HCT116 (cell line): ENCODE results near the gene INPP5F. TPM values are rescaled to one million over a fixed set of nuclear protein-coding genes. Genes with fewer than 3 reads are reported as not detected.

Source experiments
- ATAC-seq: fragments of 200-7000 bp; cut with Tn5 transposase; 2 replicates; pipeline ENCODE4 v1.9.1; 2020; ENCODE audit warnings: mild to moderate bottlenecking, moderate library complexity
- BruUV-seq: library from RNA; stranded (reverse); fragments of 400-500 nt; replicated peaks from 2 replicates; lab custom pipeline; 2021; lab: Mats Ljungman, UMichigan
- CTCF ChIA-PET: fragments of 300-600 bp; sonication (Branson Sonifier 250); formaldehyde crosslinking; loops from one replicate; lab custom pipeline; 2021; ENCODE audit warnings: antibody characterized with exemption; lab: Charles Lee
- POLR2A ChIA-PET: fragments of 300-600, 350-600 bp; sonication (Branson Sonifier 250); formaldehyde crosslinking; loops from one replicate; lab custom pipeline; 2021; ENCODE audit warnings: antibody characterized with exemption; lab: Charles Lee
- RAD21 ChIA-PET, 2 experiments: fragments of 300-600 bp; sonication (Branson Sonifier 250); formaldehyde crosslinking; loops; one replicate each; lab custom pipeline; 2023; ENCODE audit warnings: low total read pairs in 2 of 2; ENCODE audit not compliant: uncharacterized antibody in 2 of 2, unreplicated experiment in 2 of 2, low non-redundant PET in 1 of 2; lab: Charles Lee
- DNase-seq: peaks from one replicate; pipeline ENCODE4 v3.0.0-alpha.2; 2010; ENCODE audit warnings: low read depth, low spot score
- H2AFZ ChIP-seq: fragments of 200-600 bp; shearing (Covaris generic), sonication (generic); 2 replicates; pipeline ENCODE4 v1.6.1; 2017; ENCODE audit warnings: low read depth, mixed run types, mixed read lengths, antibody characterized with exemption, low read length; ENCODE audit not compliant: poor library complexity, severe bottlenecking
- H3K27ac ChIP-seq: 2 replicates; pipeline ENCODE4 v1.5.1; 2012; ENCODE audit warnings: low read depth, low read length
- H3K27me3 ChIP-seq: fragments of 200-600 bp; sonication (generic); 2 replicates; pipeline ENCODE4 v1.6.1; 2016; ENCODE audit warnings: mixed run types, low read length, mixed read lengths; ENCODE audit not compliant: insufficient read depth
- H3K36me3 ChIP-seq, 2 experiments: fragments of 200-500 bp in 1 of 2; fragments of 200-600 bp in 1 of 2; sonication (Bioruptor generic) in 1 of 2; sonication (generic) in 1 of 2; 2 replicates each; pipeline versions ENCODE4 v1.5.1 to v1.6.1; 2014 to 2016; ENCODE audit warnings: low read length in 2 of 2, inconsistent platforms in 1 of 2, mixed read lengths in 1 of 2, mixed run types in 1 of 2; ENCODE audit not compliant: insufficient read depth in 2 of 2, control insufficient read depth in 1 of 2
- H3K4me1 ChIP-seq, 2 experiments: fragments of 200-600 bp in 1 of 2; sonication (generic) in 1 of 2; 2 replicates each; pipeline versions ENCODE4 v1.5.1 to v1.6.1; 2012 to 2017; ENCODE audit warnings: low read length in 2 of 2, inconsistent platforms in 1 of 2, mild to moderate bottlenecking in 1 of 2, mixed read lengths in 1 of 2, mixed run types in 1 of 2, moderate library complexity in 1 of 2; ENCODE audit not compliant: insufficient read depth in 2 of 2, control insufficient read depth in 1 of 2
- H3K4me2 ChIP-seq: fragments of 200-600 bp; sonication (generic); 2 replicates; pipeline ENCODE4 v1.6.1; 2017; ENCODE audit warnings: mixed run types, low read length, mixed read lengths
- H3K4me3 ChIP-seq, 2 experiments: fragments of 200-600 bp in 1 of 2; sonication (generic) in 1 of 2; replicated peaks in 1 of 2; 2 replicates each; pipeline ENCODE4 v1.5.1; 2011 to 2016; ENCODE audit warnings: low read length in 2 of 2, control low read depth in 1 of 2, low read depth in 1 of 2, mild to moderate bottlenecking in 1 of 2, mixed read lengths in 1 of 2, mixed run types in 1 of 2
- H3K79me2 ChIP-seq: fragments of 200-600 bp; sonication (generic); 2 replicates; pipeline ENCODE4 v1.6.1; 2017; ENCODE audit warnings: mild to moderate bottlenecking, mixed run types, low read length, moderate library complexity, mixed read lengths; ENCODE audit not compliant: insufficient read depth
- H3K9ac ChIP-seq: fragments of 200-600 bp; sonication (generic); 2 replicates; pipeline ENCODE4 v1.6.1; 2016; ENCODE audit warnings: low read length, mixed read lengths
- H3K9me2 ChIP-seq: fragments of 200-600 bp; sonication (generic), shearing (Covaris generic); 2 replicates; pipeline ENCODE4 v1.6.1; 2017; ENCODE audit warnings: mixed run types, mild to moderate bottlenecking, moderate library complexity; ENCODE audit not compliant: insufficient read depth
- H3K9me3 ChIP-seq, 2 experiments: fragments of 200-500 bp in 1 of 2; fragments of 200-600 bp in 1 of 2; sonication (Bioruptor generic) in 1 of 2; sonication (generic) in 1 of 2; 2 replicates each; pipeline ENCODE4 v1.6.1; 2014 to 2017; ENCODE audit warnings: low read length in 2 of 2, mixed read lengths in 2 of 2, inconsistent platforms in 1 of 2, low read depth in 1 of 2, mild to moderate bottlenecking in 1 of 2, mixed run types in 1 of 2, moderate library complexity in 1 of 2; ENCODE audit not compliant: control insufficient read depth in 1 of 2, insufficient read depth in 1 of 2
- H4K20me1 ChIP-seq: fragments of 200-600 bp; sonication (generic), shearing (Covaris generic); 2 replicates; pipeline ENCODE4 v1.6.1; 2017; ENCODE audit warnings: mixed run types, mild to moderate bottlenecking, moderate library complexity; ENCODE audit not compliant: insufficient read depth
- CBX3 ChIP-seq: IDR thresholded peaks from 2 replicates; pipeline ENCODE4 v1.6.1; 2012; ENCODE audit warnings: low read depth
- ELF1 ChIP-seq: IDR thresholded peaks from 2 replicates; pipeline ENCODE4 v1.6.1; 2012; ENCODE audit warnings: low read depth, borderline replicate concordance
- EZH2phosphoT487 ChIP-seq: fragments of 200-600 bp; IDR thresholded peaks from 2 replicates; pipeline ENCODE4 v1.6.1; 2018; ENCODE audit warnings: antibody characterized with exemption, borderline replicate concordance
- FOSL1 ChIP-seq: IDR thresholded peaks from 2 replicates; pipeline ENCODE4 v1.6.1; 2012; ENCODE audit warnings: low read depth
- POLR2A ChIP-seq: IDR thresholded peaks from 2 replicates; pipeline ENCODE4 v1.7.0; 2011; ENCODE audit warnings: borderline replicate concordance; ENCODE audit not compliant: insufficient read depth, insufficient read length; ENCODE audit errors: extremely low read depth
- POLR2AphosphoS5 ChIP-seq: IDR thresholded peaks from 2 replicates; pipeline ENCODE4 v1.6.1; 2011; ENCODE audit warnings: mild to moderate bottlenecking, low read depth, low read length, moderate library complexity
- SIN3A ChIP-seq: IDR thresholded peaks from 2 replicates; pipeline ENCODE4 v1.6.1; 2012; ENCODE audit warnings: low read depth
- SP1 ChIP-seq: IDR thresholded peaks from 2 replicates; pipeline ENCODE4 v1.6.1; 2012; ENCODE audit warnings: low read depth
- SRF ChIP-seq: IDR thresholded peaks from 2 replicates; pipeline ENCODE4 v1.6.1; 2012; ENCODE audit warnings: low read depth
- TCF7L2 ChIP-seq: IDR thresholded peaks from 2 replicates; pipeline ENCODE4 v1.7.0; 2011; ENCODE audit warnings: borderline replicate concordance, inconsistent platforms; ENCODE audit not compliant: insufficient read depth, insufficient read length; ENCODE audit errors: extremely low read depth
- ZNF274 ChIP-seq: fragments of 200-500 bp; sonication (Bioruptor generic); IDR thresholded peaks from 2 replicates; pipeline ENCODE4 v1.6.1; 2014; ENCODE audit warnings: mild to moderate bottlenecking, low read depth, low read length, inconsistent platforms
- intact Hi-C: fragments of 100-400 bp; cut with micrococcal nuclease; formaldehyde crosslinking; loops from 2 replicates; pipeline ENCODE4 v1.10.0; 2022
- total RNA-seq: library from RNA; stranded (reverse); gene quantifications from one replicate; pipeline ENCODE4 v1.2.1, GENCODE V29; 2021; ENCODE audit not compliant: unreplicated experiment
- TF ChIP-seq, protein P1 (sequence below): IDR thresholded peaks from 2 replicates; pipeline ENCODE4 v1.6.1; 2012
- TF ChIP-seq, protein P2 (sequence below): IDR thresholded peaks from 2 replicates; pipeline ENCODE4 v1.6.1; 2012

The INPP5F gene
- total RNA-seq, 1 experiment from 2014 or later = 21.6 TPM

DNA sequence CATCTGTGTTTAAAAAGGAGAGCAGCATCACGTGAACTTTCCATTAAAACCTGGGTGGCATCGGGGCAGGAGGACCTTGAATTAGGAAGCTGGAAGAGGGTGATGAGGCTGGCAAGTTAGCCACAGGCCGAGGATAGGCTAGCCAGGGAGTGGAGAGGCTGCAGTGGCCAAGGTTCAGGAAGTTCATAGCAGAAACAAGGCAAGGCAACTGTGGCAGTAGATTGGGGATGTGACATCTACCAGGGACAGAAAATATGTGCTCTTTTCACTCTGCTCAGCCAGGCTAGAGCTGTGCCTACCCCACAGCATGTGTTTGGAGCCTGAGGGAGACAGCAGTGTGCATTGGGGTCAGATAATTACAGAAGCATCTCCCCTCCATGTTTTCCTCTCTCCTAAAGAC lies 2.2 kb upstream of the INPP5F start:
- no peak for ATAC-seq
- Histone ChIP-seq H3K9me2 (no peaks in the 10 kb centered on the region), H3K4me1 (peaks cover 15 to 23% of the 10 kb centered on the region in 2 experiments), H3K9me3 (no peaks in the 10 kb centered on the region), H3K27ac (no peak overlapping the region), H3K27me3 (no peaks in the 10 kb centered on the region), H3K9ac (no peak overlapping the region), H3K79me2 (peaks cover 15% of the 10 kb centered on the region), H3K36me3 (no peaks in the 10 kb centered on the region), H3K4me2 (no peak overlapping the region), H2AFZ (no peak overlapping the region), H4K20me1 (no peaks in the 10 kb centered on the region), H3K4me3 (no peak overlapping the region)
- TF ChIP-seq SP1 (no peak), SIN3A (no peak), EZH2phosphoT487 (no peak), POLR2A (no peak), CBX3 (no peak), ZNF274 (no peak), FOSL1 (no peak), TCF7L2 (no peak)
- ChIA-PET POLR2A (no interaction called here), RAD21 (no interaction called here), CTCF (no interaction called here)
- BruUV-seq = no TSS peak
- intact Hi-C loops = loop anchor here (5.0 kb wide), 1 partner anchor 36 kb away; no protein-coding TSS in a partner anchor
- DNase-seq = no peak

DNA sequence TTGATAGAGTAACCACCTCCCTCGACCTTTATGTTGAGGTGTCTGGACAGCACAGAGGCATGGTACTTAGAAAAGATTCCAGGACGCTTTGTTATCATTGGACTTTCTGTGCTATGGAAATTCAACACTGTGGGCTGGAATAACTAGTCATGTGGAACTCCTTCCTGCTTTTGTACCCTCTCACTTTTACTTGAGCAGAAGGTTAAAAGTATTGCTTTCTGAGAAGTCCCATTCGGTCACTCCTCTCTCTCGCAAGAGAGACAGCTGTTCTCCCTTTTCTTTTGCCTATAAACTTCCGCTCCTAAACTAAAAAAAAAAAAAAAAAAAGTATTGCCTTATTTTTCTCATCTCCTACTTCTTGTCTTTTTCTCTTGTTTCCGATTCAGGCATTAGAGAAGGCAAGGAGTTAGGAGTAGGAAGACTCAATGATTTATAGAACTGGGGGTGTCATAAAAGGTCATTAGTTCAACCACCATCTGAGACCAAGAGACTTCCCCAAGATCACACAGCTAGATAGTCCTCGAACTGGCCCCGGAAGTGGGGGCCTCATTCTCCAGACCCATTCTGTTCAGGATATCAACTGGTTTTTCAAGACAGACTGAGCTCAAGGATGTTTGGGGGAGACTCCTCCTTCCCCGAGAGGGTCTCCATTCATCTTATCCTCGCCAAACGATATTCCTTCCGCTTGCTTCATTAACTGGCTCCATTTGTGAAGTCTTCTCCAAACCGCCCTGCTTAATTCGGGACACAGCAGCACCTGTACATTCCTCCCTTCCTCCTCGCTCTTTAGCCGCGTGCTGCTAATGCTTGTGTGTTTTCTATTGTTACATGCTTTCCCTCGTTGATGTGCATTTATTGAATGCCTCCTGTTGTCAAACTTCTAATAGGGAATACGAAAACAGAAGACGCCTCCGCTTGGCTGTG lies 995 bp upstream of the INPP5F start:
- peak; percentile 2 for ATAC-seq
- H2AFZ ChIP-seq = no peak overlapping the region
- CTCF ChIA-PET = interaction anchor here (0.7 to 2.1 kb wide), 6 partner anchors 11 to 283 kb away, joined by 3 to 10 read pairs (median 6); no protein-coding TSS in a partner anchor

More for the DNA sequence above, 995 bp upstream of the INPP5F start:
- ChIA-PET POLR2A (interaction anchor here (0.8 to 1.9 kb wide), 7 partner anchors 10 to 249 kb away, joined by 3 to 12 read pairs (median 6); partner anchors contain the start of gene BAG3), RAD21 (interaction anchor here (0.6 to 0.9 kb wide), 2 partner anchors 13 to 57 kb away, joined by 3 to 5 read pairs; no protein-coding TSS in a partner anchor)
- no peak for DNase-seq
- H3K9ac ChIP-seq = peak overlapping the region; percentile 78
- TF ChIP-seq POLR2AphosphoS5 (peak; percentile 28; the same call in 1 of the 2 replicates), POLR2A (no peak), SRF (no peak), ZNF274 (no peak), TCF7L2 (no peak), ELF1 (no peak), SIN3A (peak; percentile 51)
- TF ChIP-seq, protein P1, sequence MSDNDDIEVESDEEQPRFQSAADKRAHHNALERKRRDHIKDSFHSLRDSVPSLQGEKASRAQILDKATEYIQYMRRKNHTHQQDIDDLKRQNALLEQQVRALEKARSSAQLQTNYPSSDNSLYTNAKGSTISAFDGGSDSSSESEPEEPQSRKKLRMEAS = peak; percentile 78
- TF ChIP-seq, protein P2, sequence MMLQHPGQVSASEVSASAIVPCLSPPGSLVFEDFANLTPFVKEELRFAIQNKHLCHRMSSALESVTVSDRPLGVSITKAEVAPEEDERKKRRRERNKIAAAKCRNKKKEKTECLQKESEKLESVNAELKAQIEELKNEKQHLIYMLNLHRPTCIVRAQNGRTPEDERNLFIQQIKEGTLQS = no peak
- peak overlapping the region; percentile 91 for H3K4me2 ChIP-seq
- H3K4me3 ChIP-seq = peak overlapping the region; percentile 71 to 76
- intact Hi-C loops = loop anchor here (5.0 kb wide), 2 partner anchors 38 to 128 kb away; partner anchors contain the start of gene TIAL1
- no peaks in the 10 kb centered on the region for H4K20me1 ChIP-seq
- H3K27ac ChIP-seq = peak overlapping the region; percentile 66
- H3K4me1 ChIP-seq = peaks cover 15 to 23% of the 10 kb centered on the region in 2 experiments
- H3K79me2 ChIP-seq = peaks cover 23% of the 10 kb centered on the region
- H3K9me3 ChIP-seq = no peaks in the 10 kb centered on the region
- no peaks in the 10 kb centered on the region for H3K36me3 ChIP-seq
- TSS peak; percentile 83 for BruUV-seq
- H3K27me3 ChIP-seq = no peaks in the 10 kb centered on the region
- no peaks in the 10 kb centered on the region for H3K9me2 ChIP-seq
